ENCODE results near the gene PAXIP1. TPM values are rescaled to one million over a fixed set of nuclear protein-coding genes. Genes with fewer than 3 reads are reported as not detected.

PAXIP1 gene
- total and polyA plus RNA-seq, 11 donors, result 3.5 to 7.8 (median 5.3) TPM

- peaks cover 0 to 14% (median 7%) of the 10 kb centered on the region in 12 donors for H3K4me1 ChIP-seq
- H3K27ac ChIP-seq, result no peak overlapping the region
- WGBS, 4 donors, result 87 to 91% (median 89%) methylated on average over 12 to 13 of the region's 13 CpGs
- H3K27me3 ChIP-seq, result peaks cover 11 to 34% (median 16%) of the 10 kb centered on the region in 9 donors
- intact Hi-C loops (cut with DNase I), result loop anchor here in 1 of 10 donors (10.0 kb wide), 1 partner anchor 848 kb away; no protein-coding TSS in a partner anchor
- no peak for ATAC-seq
- DNase-seq, result no peak
- no peak overlapping the region for H3K4me3 ChIP-seq
- H3K36me3 ChIP-seq, result no peaks in the 10 kb centered on the region
- no peaks in the 10 kb centered on the region for H3K9me3 ChIP-seq
- TF ChIP-seq POLR2A (IDR thresholded peaks at IDR 0.05), result no peak
- TF ChIP-seq, protein P1, sequence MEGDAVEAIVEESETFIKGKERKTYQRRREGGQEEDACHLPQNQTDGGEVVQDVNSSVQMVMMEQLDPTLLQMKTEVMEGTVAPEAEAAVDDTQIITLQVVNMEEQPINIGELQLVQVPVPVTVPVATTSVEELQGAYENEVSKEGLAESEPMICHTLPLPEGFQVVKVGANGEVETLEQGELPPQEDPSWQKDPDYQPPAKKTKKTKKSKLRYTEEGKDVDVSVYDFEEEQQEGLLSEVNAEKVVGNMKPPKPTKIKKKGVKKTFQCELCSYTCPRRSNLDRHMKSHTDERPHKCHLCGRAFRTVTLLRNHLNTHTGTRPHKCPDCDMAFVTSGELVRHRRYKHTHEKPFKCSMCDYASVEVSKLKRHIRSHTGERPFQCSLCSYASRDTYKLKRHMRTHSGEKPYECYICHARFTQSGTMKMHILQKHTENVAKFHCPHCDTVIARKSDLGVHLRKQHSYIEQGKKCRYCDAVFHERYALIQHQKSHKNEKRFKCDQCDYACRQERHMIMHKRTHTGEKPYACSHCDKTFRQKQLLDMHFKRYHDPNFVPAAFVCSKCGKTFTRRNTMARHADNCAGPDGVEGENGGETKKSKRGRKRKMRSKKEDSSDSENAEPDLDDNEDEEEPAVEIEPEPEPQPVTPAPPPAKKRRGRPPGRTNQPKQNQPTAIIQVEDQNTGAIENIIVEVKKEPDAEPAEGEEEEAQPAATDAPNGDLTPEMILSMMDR (IDR thresholded peaks at IDR 0.05), result no peak
These were observed 85.8 kb downstream of the PAXIP1 start for GRCh38 chr7:154916856-154917807.

- WGBS, 4 donors, result 79 to 85% (median 82%) methylated on average over 14 of the region's 14 CpGs
- Histone ChIP-seq H3K4me1 (peaks cover 0 to 14% (median 7%) of the 10 kb centered on the region in 12 donors), H3K9me3 (peaks cover 0 to 2% (median 0%) of the 10 kb centered on the region in 12 donors), H3K36me3 (no peaks in the 10 kb centered on the region), H3K27me3 (peaks cover 11 to 34% (median 16%) of the 10 kb centered on the region in 9 donors), H3K27ac (no peak overlapping the region), H3K4me3 (no peak overlapping the region)
- intact Hi-C loops (cut with DNase I), result loop anchor here in 1 of 10 donors (10.0 kb wide), 1 partner anchor 848 kb away; no protein-coding TSS in a partner anchor
- DNase-seq (no peak), ATAC-seq (no peak)
- TF ChIP-seq, protein P1 (IDR thresholded peaks at IDR 0.05), result no peak
- no peak for TF ChIP-seq POLR2A (IDR thresholded peaks at IDR 0.05)
These were observed 86.5 kb downstream of the PAXIP1 start for GRCh38 chr7:154916381-154916780.

DNA sequence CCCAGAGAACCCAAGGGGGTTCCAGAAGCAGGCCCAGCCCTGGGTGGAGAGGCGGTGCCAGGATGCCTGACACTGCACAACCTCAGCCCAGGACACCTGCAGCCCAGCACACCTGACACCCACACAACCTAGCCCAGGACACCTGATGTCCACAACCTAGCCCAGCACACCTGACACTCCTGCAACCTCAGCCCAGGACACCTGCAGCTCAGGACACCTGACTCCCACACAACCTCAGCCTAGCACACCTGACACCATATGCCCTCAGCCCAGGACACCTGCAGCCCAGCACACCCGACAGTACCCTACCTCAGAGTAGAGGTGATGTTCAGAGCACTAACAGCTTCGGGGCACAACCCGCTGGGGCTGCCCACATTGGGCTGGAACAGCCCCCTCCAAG, 87.3 kb downstream of the PAXIP1 start:
- intact Hi-C loops (cut with DNase I), result loop anchor here in 1 of 10 donors (10.0 kb wide), 1 partner anchor 849 kb away; no protein-coding TSS in a partner anchor
- ATAC-seq, result no peak
- no peak for DNase-seq
- whole genome bisulfite sequencing, 4 donors, result 90 to 95% (median 92%) methylated on average over 3 to 4 of the region's 4 CpGs
- TF ChIP-seq, protein P1 (IDR thresholded peaks at IDR 0.05), result no peak
- no peak for TF ChIP-seq POLR2A (IDR thresholded peaks at IDR 0.05)
- no peaks in the 10 kb centered on the region for H3K36me3 ChIP-seq
- H3K27me3 ChIP-seq, result peaks cover 11 to 29% (median 16%) of the 10 kb centered on the region in 9 donors
- peaks cover 0 to 14% (median 7%) of the 10 kb centered on the region in 12 donors for H3K4me1 ChIP-seq
- H3K27ac ChIP-seq, result no peak overlapping the region
- peaks cover 0 to 9% (median 0%) of the 10 kb centered on the region in 12 donors for H3K9me3 ChIP-seq
- H3K4me3 ChIP-seq, result no peak overlapping the region

DNA sequence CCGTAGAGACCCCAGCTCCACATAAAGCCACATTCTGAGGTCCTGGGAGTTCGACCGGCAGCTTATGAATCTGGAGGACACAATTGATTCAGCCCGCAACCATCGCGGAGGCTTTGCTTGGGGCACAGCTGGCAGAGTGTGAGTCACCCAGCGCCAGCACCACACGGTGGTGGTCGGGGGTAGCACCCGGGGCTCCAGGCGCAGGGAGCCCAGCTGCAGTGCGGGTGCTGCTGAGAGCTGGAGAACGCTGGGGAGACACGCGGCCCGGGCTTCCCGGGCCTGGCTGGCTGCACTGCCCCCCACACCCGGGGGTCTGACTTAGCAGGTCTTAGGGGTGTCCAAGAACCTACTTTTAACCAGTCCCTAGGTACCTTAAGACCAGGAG, 87.9 kb downstream of the PAXIP1 start:
- TF ChIP-seq, protein P1 (IDR thresholded peaks at IDR 0.05), result no peak
- TF ChIP-seq POLR2A (IDR thresholded peaks at IDR 0.05), result no peak
- peaks cover 0 to 9% (median 0%) of the 10 kb centered on the region in 12 donors for H3K9me3 ChIP-seq
- WGBS, 4 donors, result 60 to 78% (median 66%) methylated on average over 2 to 18 of the region's 18 CpGs
- no peak overlapping the region for H3K4me3 ChIP-seq
- peaks cover 0 to 14% (median 7%) of the 10 kb centered on the region in 12 donors for H3K4me1 ChIP-seq
- intact Hi-C loops (cut with DNase I), result loop anchor here in 2 of 10 donors (5.0 to 10.0 kb wide), 2 partner anchors 432 to 850 kb away; no protein-coding TSS in a partner anchor
- no peak for ATAC-seq
- H3K27me3 ChIP-seq, result peaks cover 11 to 30% (median 16%) of the 10 kb centered on the region in 9 donors
- H3K27ac ChIP-seq, result no peak overlapping the region
- no peaks in the 10 kb centered on the region for H3K36me3 ChIP-seq
- no peak for DNase-seq

Data from heart left ventricle (tissue), 16 donors.